OCI-M1 (cell line): ENCODE results near the gene BACE2.
"Not testable (repeated sequence)": the region's sequence is repeated elsewhere in the genome, so short reads cannot be mapped to it uniquely, and the experiment has no call there.

ENCODE experiments used
- DNase-seq: peaks from one replicate; lab custom pipeline; 2025; lab: John Stamatoyannopoulos, UW

BACE2 gene

DNA sequence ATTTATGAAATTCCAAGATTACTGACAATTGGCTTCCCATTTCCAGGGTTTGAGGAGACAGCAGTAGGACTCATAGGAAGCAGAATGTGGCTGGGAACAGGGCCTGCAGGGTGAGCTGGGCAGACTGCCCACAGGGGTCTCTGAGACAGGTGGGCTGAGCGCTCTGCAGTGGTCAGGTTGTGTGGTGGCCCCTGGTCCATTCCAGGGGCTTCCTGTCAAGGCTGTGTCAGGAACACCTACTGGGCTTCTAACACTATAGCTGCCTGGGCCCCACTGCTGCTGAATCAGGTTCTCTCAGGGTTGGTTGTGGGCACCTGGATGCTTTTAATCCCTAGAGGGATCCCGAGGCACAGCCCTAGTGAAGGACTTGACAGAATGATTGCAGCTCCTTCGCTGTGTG is 72.1 kb downstream of the BACE2 start:
- no peak for DNase-seq

DNA sequence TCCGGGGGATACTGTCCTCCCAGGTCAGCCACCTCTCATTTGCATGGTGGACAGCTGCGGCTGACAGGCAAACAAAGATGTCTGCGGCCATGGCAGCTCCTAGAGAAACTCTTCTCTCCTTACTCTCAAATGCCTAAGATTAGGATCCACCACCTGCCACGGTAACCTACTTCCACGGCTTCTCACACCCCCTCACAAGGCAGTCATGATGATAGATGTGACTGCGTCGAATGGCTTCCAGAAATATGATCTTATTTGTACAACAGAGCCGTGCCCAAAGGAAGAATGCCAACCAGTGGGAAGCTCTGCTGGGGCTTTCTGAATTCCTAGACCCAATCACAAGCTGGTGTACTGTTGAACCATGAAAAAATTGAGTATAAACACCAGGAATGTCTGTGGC is 73.4 kb downstream of the BACE2 start:
- no peak for DNase-seq

DNA sequence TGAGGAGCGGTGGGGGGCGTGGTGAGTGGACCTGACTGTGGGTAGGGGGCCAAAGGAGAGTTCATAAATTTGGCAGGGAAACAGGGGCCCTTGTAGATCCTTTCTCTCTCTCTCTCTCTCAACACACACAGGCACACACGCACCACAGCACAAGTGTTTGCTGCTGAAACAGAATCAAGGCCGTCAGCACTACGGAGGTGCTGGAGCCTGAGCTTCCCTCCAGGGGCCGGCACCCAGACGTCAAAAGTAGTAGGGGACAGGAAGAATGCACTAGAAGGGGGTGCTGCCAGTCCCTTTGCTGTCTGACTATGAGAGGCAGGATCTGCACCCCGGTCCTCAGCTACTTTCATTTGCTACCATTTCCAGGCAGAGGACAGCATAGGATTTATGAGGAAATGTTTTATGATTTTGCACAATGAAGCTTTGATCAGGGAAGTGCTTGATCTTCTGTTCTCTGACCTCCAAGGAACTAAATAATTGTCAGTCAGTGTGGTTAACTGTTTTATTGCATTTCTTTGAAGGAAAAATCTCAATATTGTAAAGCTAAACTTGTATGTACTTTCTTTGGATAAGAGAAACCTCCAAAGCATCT is 74.4 kb downstream of the BACE2 start:
- DNase-seq, result no peak

- DNase-seq, result no peak
Measured at GRCh38 chr21:41243107-41243506, 75.1 kb downstream of the BACE2 start.

DNA sequence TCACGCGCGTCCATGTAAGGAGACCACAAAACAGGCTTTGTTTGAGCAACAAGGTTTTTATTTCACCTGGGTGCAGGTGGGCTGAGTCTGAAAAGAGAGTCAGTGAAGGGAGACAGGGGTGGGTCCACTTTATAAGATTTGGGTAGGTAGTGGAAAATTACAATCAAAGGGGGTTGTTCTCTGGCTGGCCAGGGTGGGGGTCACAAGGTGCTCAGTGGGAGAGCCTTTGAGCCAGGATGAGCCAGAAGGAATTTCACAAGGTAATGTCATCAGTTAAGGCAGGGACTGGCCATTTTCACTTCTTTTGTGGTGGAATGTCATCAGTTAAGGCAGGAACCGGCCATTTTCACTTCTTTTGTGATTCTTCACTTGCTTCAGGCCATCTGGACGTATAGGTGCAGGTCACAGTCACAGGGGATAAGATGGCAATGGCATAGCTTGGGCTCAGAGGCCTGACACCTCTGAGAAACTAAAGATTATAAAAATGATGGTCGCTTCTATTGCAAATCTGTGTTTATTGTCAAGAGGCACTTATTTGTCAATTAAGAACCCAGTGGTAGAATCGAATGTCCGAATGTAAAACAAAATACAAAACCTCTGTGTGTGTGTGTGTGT is 76.4 kb downstream of the BACE2 start:
- DNase-seq, result not testable (repeated sequence)

DNA sequence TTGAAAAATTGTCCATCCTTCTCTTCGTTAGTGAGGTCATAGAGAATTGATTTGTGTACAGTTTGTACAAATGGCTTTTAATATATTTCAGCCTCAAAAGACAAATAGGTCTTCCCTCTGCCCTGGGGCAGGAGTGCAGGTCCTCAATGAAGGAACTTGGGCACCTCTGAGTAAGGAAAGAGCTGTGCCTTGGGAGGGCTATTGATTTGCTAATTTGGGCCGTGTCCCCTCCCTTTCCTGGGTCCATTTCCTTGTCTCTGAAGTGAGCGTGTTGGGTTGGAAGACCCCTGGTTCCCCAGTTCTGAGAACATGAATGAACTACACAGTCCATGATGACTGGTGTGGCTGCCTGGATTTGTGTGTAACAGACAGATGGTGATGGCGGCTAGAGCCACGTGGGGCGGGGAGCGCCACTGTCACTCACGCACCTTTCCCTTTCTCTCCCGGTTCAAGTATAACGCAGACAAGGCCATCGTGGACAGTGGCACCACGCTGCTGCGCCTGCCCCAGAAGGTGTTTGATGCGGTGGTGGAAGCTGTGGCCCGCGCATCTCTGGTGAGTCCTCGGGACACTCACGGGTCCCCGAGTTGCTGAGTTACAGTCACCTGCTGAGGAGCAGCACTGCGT is 77.7 kb downstream of the BACE2 start:
- DNase-seq, result no peak

DNA sequence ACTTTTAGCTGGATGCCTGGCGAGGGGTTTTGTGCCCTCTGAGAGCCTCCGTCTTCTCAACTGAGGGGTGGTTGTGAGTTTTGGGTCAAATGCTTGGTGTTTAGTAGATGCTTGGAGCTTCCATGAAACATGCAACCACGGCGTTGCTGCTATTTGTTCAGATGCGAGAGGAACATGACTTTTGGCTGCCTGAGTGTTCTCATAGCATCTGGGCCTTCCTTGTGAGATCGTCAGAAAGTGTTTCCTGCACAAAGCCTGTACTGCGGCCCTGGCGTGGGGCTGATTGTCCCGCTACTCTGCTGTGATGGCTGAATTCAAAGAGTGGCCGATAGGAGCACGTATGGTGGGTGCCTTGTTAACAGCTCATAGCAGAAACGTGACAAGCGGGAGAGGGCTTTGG is 78.8 kb downstream of the BACE2 start:
- no peak for DNase-seq

DNA sequence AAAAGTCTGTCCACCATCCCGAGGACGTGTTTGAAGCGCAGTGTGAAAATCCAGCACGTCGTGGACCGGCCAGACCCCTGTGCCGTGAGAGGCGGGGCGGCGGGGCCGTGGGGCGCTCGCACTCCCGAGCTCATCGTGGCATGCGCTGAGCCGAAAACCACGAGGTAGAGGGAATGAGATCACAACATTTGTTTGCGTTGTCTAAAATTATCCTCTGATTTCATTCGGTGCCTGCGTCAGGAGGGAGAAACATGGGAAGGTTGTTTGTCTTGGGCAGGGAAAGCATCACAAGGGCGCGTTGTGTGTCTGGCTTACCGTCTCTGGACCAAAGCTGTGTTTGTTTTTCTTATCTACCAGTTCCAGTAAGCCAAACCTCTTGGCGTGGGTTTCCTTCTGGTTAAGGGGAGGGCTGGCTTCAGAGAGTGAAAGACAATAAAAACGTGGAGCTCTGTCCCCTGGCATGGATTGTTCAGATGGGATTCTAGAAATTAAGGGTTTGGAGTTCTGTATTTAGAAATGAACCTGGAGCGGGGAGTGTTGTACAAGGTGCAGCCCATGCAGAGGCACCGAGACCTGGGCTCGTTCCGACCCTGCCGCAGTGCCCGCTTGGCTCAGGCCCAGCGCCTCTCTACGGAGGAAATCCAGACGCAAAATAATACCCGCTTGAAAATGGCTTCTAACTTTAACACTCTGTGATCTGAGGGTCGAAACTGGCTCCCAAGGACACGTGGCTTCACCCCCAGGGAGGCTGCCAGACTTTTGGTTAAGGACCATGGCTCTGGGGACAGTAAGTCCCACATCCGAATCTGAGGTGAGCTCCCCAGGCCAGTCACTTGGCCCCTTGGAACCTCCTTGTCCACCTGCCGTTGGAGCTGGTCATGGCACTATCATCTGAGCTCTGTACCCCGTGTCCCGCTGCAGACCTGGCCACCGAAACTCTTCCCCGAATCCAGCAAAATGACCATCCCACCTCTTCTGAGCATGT is 79.9 kb downstream of the BACE2 start:
- no peak for DNase-seq

- DNase-seq, result no peak
Measured at GRCh38 chr21:41249476-41249875, 81.5 kb downstream of the BACE2 start.

GRCh38 chr21:41250519-41250918 is 82.6 kb downstream of the BACE2 start:
- DNase-seq, result no peak

DNA sequence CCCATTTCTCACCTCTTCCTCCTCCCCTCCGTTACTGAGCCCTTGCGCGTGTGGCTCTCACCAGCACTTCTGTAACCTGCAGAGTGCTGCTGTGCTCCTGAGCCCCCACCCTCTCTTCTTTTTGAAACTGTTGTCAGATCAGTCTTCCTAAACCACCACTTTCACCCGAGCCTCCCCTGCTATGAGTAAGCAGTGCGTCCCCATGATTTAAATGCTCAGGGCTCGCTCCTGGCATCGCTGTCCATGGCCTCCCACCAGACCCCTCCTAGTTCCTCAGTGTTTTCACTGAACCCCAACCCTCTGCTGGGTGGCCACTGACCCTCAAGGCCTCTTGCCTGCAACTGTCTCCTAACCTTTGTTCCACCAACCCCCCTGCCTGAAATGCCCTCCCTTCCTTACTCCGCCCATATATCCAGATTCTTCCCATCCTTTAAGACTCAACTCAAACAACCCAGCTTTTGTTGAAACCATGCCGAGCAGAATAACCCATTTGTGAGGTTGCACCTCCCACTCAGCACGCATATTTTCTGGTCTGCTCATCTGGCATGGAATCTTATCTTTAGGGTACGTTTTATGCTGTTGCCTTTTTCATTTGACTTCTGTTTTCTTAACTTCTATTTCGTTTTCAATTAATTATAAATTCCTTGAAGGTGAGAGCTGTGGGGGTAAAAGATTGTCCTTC is 84.1 kb downstream of the BACE2 start:
- DNase-seq, result no peak

DNA sequence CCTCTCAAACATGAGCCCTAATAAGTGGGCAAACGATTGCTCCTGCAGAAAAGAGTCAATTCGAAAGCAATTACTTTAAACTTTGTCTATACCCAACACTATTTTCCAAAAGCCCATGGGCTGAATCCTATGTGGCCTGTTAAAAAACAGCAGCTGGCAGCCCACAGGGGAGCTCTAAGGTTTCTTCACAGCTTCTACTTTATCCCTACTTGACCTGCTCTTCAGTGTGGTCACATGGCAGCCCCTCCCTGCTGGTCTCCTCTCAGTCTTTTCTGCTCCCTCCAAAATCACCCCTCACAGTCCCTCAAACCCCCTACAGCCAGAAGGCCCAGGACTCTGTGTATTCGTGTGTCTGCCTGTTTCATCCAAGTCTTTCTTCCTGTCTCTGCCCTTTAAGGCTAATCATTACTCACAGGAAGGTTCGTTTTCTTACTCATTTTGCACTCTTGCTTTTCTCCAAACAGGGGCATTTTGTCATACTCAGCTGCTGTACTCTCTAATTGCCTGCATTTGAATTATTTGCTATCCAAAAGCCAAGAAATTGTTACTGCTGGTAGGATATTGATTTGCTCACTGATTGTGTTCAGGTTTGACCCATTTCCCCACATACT is 86.2 kb downstream of the BACE2 start:
- no peak for DNase-seq

DNA sequence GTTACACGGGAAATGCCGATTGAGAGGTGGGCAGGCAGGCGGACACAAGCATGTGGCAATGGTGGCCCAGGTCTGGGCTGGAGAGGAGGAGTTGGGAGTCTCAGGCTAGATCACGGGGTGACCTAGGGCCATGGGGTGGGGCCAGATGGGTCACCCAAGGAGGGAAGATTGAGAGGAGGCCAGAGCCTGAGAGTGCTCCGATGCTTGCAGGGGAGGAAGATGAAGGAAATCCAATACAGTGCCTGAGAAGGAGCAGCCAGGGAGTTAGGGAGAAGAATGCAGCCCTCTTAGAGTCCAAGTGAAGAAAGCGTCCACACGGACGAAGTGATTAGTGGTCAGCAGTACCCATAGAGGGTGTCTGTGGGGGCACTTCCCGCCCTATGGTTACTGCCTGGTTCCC is 87.2 kb downstream of the BACE2 start:
- no peak for DNase-seq

- not testable (repeated sequence) for DNase-seq
Measured at GRCh38 chr21:41256231-41256630, 88.3 kb downstream of the BACE2 start.

DNA sequence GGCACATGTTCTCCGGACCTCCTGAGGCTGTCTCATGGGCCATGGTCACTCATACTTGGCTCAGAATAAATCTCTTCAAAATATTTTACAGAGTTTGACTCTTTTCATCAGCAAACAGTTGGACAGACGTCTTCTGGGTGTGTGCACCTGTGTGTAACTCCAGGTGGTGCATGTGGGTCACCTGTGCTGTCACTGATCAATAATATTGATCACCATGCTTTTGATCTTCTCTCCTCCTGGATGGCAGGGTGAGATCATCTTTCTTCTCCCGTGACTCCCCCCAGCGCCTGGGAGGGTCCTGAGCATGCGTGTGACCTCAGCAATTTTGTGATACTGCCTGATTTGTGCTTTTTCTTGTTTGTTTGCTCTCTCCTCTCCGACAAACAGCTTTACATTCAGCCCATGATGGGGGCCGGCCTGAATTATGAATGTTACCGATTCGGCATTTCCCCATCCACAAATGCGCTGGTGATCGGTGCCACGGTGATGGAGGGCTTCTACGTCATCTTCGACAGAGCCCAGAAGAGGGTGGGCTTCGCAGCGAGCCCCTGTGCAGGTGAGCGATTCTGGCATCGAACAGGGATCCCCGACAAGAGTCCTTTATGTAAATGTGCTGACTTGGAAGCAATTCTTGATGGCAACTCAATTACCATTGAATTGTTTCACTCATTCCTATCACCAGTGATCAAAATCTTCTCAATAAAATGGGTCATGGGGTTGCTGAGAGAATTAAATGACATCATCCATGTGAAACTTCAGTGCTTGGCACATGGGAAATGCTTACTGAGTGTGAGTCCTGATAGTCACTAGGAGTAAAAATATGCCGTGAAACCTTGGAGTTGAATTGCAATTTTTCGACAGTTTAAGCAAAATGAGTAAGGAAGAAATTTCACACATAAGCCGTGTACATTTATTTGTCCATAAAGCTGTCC is 89.1 kb downstream of the BACE2 start:
- no peak for DNase-seq

- no peak for DNase-seq
Measured at GRCh38 chr21:41258617-41259016, 90.7 kb downstream of the BACE2 start.

DNA sequence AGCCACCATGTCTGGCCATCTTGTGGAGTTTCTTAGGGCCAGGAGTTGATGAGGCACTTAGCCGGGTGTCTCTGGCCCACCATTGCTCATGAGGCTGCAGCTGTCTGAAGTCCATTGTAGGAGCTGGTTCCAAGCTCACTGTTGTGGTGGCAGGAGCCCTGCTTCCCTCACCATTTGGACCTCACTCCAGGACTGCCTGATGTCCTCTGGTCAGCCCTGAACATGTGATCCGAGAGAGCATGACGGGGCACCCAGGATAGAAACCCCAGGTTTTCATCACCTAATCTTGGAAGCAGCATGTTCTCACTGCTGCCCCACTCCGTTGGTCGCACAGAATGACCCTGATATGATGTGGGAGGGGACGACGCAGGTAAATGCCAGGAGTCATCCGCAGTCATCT is 92.5 kb downstream of the BACE2 start:
- no peak for DNase-seq

GRCh38 chr21:41267346-41267745 is 99.4 kb downstream of the BACE2 start:
- no peak for DNase-seq

DNA sequence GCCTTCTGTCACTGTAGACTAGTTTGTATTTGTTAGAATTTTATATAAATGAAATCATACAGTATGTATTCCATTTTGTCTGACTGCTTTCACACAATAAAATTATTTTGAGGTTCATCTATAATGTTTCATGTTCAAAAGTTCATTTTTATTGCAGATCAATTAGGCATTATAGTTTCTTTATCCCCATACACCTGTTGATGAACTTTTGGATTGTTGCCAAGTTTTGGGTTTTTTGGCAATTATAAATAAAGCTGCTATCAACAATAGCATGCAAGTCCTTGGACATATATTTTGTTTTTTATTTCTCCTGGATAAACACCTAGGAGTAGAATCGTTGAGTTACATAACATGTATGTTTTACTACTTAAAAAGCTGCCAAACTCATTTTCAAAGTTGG is 101.6 kb downstream of the BACE2 start:
- no peak for DNase-seq

GRCh38 chr21:41277196-41277595 is 109.2 kb downstream of the BACE2 start:
- no peak for DNase-seq
